Measurements from ENCODE around the gene CDH4.

DNA sequence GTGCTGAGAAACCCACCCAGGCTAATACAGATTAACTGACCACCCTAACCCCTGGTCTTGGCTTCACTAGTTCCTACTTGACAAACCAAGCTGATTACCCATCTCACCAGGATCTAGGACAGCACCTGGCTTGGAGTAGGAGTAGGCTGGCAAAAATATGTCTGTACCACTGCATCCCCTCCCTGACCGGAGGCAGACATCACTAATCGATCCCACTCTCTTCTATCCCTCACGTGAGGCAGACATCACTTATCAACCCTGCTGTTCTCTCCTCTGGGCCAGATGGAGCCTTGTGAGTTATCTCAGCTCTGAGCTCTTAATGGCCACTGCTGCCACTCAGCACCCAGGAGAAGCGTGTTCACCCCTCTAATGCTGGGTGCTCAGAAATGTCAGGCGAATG lies 324.3 kb downstream of the CDH4 start:
- TF ChIP-seq POLR2A (IDR thresholded peaks at IDR 0.05) = no peak
- TF ChIP-seq, protein P1, sequence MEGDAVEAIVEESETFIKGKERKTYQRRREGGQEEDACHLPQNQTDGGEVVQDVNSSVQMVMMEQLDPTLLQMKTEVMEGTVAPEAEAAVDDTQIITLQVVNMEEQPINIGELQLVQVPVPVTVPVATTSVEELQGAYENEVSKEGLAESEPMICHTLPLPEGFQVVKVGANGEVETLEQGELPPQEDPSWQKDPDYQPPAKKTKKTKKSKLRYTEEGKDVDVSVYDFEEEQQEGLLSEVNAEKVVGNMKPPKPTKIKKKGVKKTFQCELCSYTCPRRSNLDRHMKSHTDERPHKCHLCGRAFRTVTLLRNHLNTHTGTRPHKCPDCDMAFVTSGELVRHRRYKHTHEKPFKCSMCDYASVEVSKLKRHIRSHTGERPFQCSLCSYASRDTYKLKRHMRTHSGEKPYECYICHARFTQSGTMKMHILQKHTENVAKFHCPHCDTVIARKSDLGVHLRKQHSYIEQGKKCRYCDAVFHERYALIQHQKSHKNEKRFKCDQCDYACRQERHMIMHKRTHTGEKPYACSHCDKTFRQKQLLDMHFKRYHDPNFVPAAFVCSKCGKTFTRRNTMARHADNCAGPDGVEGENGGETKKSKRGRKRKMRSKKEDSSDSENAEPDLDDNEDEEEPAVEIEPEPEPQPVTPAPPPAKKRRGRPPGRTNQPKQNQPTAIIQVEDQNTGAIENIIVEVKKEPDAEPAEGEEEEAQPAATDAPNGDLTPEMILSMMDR (IDR thresholded peaks at IDR 0.05) = no peak
